Germinal center (tissue), 1 donor: Measurements from ENCODE around the gene ZC3HAV1.
"Not testable (repeated sequence)": the region's sequence is repeated elsewhere in the genome, so short reads cannot be mapped to it uniquely, and the experiment has no call there.

Source experiments
- DNase-seq: peaks from one replicate; pipeline ENCODE4 v3.0.0; 2012; ENCODE audit warnings: mixed read lengths, low spot score

The ZC3HAV1 gene

DNA sequence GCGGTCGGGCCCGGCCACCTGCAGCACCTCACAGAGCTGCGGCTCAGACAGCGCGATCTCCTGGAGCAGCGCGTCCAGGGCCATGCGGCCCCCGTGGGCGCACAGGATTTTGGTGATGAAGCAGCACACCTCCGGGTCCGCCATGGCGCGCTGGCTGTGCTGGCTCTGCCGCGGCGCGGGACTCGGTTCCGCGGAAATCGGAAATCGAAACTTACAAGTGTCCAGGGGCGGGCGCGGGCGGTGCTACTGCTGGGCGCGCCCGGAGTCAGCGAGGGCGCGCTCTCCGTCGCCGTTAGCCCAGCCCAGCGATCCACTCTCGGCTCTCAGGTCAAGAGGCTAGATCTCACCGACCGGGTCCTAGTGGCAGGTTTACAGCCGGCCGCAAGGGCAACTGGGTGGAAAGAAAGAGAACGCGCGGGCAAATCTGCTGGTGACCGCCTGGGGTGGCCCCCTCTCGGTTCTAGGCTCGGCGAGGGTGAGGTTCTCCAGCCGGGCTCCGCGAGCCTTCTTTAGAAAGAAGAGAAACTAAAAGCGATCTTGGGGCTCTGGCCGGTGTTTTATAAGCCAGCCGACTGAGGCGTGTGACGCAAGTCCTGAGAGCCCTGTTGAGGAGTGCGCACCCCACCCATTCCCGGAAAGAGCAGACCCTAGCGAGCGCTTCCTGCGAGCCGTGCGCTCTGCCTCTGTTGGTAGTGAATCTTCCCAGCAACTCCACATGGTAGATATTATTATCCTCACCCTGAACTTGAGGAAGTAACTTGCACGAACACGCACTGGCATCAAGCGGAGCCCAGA lies at the start of gene ZC3HAV1:
TSS of gene ZC3HAV1 (minus strand) at position 533 of the 795 bp plus-strand sequence. CDS start at position 144, 389 bp downstream.
- peak; percentile 89 for DNase-seq

DNA sequence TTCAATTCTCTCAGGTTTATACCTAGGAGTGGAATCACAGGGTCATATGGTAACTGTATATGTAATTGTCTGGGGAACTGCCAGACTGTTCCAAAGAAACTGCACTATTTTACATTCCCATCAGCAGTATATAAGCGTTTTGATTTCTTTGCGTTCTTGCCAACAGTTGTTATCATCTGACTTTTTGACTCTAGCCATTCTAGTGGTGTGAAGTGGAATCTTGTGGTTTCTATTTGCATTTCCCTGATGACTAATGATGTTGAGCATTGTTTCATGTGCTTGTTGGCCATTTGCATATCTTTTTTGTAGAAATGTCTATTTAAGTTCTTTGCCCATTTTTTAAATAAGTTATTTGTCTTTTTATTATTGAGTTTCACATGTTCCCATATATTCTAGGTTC lies 44.3 kb upstream of the ZC3HAV1 start:
- DNase-seq = no peak

GRCh38 chr7:139152149-139152548 lies 42.6 kb upstream of the ZC3HAV1 start:
- no peak for DNase-seq

- DNase-seq = no peak
These were observed 29.6 kb upstream of the ZC3HAV1 start for GRCh38 chr7:139139150-139139549.

- peak; percentile 76 for DNase-seq
These were observed 24.0 kb upstream of the ZC3HAV1 start for GRCh38 chr7:139133335-139134139.

GRCh38 chr7:139132887-139133286 lies 23.4 kb upstream of the ZC3HAV1 start:
- no peak for DNase-seq

DNA sequence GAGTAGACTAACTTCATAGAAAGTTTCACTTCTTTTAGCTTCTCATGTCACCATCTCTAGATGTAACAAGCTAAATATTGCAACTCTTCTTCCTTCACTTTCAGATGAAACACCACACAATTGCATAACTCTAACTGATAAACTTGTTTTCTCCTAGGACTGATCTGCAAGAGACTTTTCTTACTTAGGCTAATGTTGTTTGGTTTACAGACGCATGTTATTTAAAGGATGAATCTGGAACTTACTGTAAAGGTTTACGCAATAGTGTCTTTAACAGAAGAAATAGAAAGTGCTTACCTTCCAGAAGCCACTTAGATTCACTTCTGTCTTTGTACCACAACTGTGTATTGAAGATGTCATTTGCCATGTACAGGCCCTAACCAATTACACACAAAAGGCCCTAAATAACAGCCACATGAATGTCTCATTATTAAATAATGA lies 22.1 kb upstream of the ZC3HAV1 start:
- no peak for DNase-seq

- DNase-seq = not testable (repeated sequence)
These were observed 20.3 kb upstream of the ZC3HAV1 start for GRCh38 chr7:139129814-139130213.

- no peak for DNase-seq
These were observed 18.1 kb upstream of the ZC3HAV1 start for GRCh38 chr7:139127648-139128047.

DNA sequence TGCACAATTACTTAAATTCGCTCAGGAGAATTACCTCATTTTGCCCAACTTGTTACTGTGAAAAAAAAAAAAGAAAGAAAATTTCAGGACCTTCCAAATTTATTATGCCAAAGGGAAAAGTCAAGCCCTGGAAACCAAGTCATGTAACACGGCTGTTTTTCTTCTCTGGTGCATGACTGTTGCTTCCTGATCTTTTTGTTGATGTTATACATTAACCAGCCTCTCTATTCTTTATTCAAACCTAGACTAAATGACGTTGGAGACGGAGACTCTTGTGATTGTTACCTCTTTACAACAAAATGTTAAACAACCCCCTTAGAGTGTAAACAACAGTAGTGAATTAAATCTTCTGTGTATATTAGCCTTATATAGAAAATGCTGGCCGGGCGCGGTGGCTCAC lies 16.1 kb upstream of the ZC3HAV1 start:
- no peak for DNase-seq

GRCh38 chr7:139124995-139125394 lies 15.5 kb upstream of the ZC3HAV1 start:
- DNase-seq = not testable (repeated sequence)

DNA sequence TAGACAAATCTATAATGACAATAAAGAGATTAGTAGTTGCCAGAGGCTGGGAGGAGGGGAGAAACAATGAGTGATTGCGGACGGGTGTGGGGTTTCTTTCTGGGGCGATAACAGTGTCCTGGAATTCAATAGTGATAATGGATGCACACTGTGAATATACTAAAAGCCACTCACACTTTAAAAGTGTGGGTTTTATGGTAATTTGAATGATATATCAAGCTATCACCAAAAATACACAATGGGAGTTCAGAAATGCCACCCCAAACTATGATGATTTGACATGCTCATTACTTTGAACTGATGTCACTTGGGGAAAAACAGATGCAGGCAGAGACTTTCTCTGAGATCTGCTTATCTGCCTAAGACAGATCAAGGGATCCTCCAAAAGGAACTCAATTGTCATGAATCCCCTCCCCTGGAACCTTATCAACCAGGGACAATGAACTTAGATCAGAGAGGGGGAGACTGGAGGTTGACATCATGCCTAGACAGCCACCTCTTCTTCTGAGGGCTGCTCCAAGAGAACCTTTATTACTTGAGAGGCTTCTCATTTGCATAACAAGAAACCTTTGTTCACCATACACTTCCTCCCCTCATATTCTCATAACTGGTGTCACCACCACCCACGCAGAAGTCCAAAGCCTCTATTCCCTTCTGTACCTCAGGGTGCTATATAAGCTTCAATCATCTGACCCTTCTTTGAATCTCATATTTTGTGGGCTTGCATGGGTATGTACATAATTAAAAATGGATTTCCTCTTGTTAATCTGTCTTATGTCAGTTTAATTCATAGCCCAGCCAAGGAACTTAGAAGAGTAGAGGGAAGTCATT lies 14.8 kb upstream of the ZC3HAV1 start:
- no peak for DNase-seq

DNA sequence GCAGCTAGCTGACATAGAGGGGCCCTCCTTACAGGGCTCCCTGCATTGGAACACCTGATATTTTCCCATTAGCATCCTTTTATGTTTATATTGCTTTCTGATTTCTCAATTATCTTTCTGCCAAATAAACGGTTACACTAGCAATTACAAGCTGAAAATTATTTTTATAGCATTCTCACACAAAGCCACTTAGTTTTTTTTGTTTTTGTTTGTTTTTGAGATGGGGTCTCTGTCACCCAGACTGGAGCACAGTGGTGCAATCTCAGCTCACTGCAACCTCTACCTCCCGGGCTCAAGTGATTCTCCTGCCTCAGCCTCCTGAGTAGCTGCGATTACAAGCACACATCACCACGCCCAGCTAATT lies 9.9 kb upstream of the ZC3HAV1 start:
- DNase-seq = no peak

GRCh38 chr7:139118805-139119485 lies 9.4 kb upstream of the ZC3HAV1 start:
- DNase-seq = peak; percentile 63

DNA sequence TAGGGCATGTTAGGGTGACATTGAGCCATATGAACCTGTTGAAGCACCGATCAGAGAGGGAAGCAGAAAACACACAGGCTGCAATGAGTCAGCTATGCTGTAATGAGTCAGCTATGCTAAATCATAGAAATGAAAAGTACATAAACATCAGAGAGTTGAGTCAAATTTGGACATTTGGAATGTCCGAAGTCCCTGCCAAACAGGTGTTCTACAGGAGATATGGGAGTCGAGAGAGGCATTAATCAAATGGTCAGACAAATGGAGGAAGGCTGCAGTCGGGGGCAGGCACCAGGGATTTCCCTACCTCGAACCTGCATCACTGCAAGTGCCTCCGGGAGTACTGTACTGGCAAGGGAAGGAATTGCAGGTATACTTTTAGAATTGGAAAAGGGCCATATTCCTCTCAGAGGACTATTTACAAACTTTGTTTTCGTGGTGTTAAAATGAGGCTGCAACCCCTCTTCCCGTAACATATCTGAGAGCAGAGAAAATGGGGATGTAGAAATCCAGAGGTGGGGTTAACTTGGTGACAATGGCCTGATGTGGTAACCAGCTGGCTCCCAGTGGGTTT lies 8.8 kb upstream of the ZC3HAV1 start:
- DNase-seq = no peak

- no peak for DNase-seq
These were observed 8.2 kb upstream of the ZC3HAV1 start for GRCh38 chr7:139117599-139118233.

DNA sequence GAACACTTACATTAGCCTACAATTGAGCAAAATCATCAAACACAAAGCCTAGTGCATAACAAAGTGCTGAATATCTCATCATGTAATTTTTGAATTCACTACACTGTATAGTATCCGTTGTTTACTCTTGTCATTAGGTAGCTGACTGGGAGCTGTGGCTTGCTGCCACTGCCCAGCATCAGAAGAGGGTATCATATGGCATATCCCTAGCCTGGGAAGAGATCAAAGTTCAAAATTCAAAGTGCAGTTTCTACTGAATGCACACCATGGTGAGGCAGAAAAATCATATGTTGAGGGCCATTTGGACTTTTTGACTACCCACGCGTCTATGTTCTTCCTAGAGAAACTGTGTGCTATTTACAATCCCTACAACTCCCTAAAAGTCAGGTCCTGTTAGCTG lies 7.5 kb upstream of the ZC3HAV1 start:
- DNase-seq = no peak

DNA sequence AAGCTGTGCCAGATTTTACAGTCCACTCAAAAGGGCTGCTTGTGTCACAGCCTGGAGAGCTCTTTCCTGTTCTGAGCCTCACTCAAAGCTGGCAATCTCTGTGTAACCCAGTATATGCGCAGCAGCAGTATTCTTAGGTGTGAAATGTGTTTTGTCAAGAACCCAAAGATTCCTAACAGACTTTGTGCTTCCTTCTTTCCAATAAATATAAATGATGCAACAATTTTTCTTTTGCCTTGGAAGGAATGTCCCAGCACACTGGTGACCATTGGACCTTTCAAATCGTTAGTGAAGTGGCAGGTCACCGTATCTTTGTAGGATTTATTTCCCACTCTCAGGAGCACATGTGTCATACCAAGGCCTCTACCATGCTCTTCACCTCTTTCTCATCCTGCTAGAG lies 5.6 kb upstream of the ZC3HAV1 start:
- DNase-seq = no peak

DNA sequence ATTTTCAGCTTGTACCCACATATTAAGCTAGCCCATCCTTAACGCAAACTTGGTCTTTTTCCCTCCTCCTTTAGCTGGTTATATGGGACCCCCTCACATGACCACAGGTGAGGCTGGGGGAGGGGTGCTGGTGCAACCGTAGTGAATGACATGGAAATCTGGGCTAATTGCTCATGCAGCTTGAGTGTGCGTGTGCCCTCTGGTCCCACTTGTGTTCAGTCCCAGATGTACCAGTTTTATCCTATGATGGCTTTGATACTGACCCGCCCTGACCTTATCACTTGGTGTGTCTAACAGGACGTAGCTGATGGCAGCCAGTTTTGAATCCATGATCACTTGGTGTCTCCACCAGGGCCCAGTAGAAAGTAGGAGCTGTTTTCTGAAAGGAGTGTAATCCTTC lies 5.1 kb upstream of the ZC3HAV1 start:
- DNase-seq = no peak

GRCh38 chr7:139114018-139114417 lies 4.5 kb upstream of the ZC3HAV1 start:
- DNase-seq = no peak

GRCh38 chr7:139112741-139113250 lies 3.3 kb upstream of the ZC3HAV1 start:
- no peak for DNase-seq
